LNCaP clone FGC (cell line): ENCODE results near the gene TNIK.

Experiments used
- DNase-seq: peaks from one replicate; pipeline ENCODE4 v3.0.0-alpha.2; 2011; ENCODE audit warnings: low read depth
- H3K4me3 ChIP-seq: 2 replicates; pipeline ENCODE4 v1.5.1; 2011; ENCODE audit warnings: mild to moderate bottlenecking, low read depth, low read length, control low read depth
- CTCF ChIP-seq: IDR thresholded peaks from 2 replicates; pipeline ENCODE4 v1.5.1; 2012; ENCODE audit warnings: mild to moderate bottlenecking; ENCODE audit not compliant: control insufficient read depth, insufficient read depth; ENCODE audit errors: extremely low read depth

TNIK gene

GRCh38 chr3:171459942-171460724, at the start of gene TNIK:
TNIK (minus strand) TSS chr3:171460405; CDS start chr3:171460063, 342 bp downstream.
- peak; percentile 39 for DNase-seq
- TF ChIP-seq CTCF = no peak
- H3K4me3 ChIP-seq = peak within 1 kb of the TSS; percentile 78

GRCh38 chr3:171508676-171509075, 48.5 kb upstream of the TNIK start:
- no peak for TF ChIP-seq CTCF
- no peak overlapping the region for H3K4me3 ChIP-seq
- DNase-seq = no peak

GRCh38 chr3:171508206-171508605, 48.0 kb upstream of the TNIK start:
- no peak for TF ChIP-seq CTCF
- DNase-seq = no peak
- H3K4me3 ChIP-seq = no peak overlapping the region

GRCh38 chr3:171506743-171507319, 46.6 kb upstream of the TNIK start:
- peak; percentile 51 for DNase-seq
- H3K4me3 ChIP-seq = no peak overlapping the region
- no peak for TF ChIP-seq CTCF

- H3K4me3 ChIP-seq = no peak overlapping the region
- no peak for DNase-seq
- no peak for TF ChIP-seq CTCF
Measured at GRCh38 chr3:171505822-171506333, 45.7 kb upstream of the TNIK start.

GRCh38 chr3:171504376-171504775, 44.2 kb upstream of the TNIK start:
- no peak overlapping the region for H3K4me3 ChIP-seq
- TF ChIP-seq CTCF = no peak
- DNase-seq = no peak
